T follicular helper cell (primary cell): Measurements from ENCODE around the gene CYB5R4.

Experiments used
- DNase-seq: peaks from one replicate; pipeline ENCODE4 v3.0.0-alpha.2; 2020; ENCODE audit warnings: low read depth

Gene CYB5R4

GRCh38 chr6:83984411-83984810 lies 124.9 kb downstream of the CYB5R4 start:
- DNase-seq: no peak

GRCh38 chr6:83985308-83985713 lies 125.8 kb downstream of the CYB5R4 start:
- DNase-seq: no peak

GRCh38 chr6:83985715-83986114 lies 126.2 kb downstream of the CYB5R4 start:
- DNase-seq: no peak

- DNase-seq: no peak
Measured at GRCh38 chr6:83998021-83998584, 138.6 kb downstream of the CYB5R4 start.

GRCh38 chr6:84001119-84001518 lies 141.6 kb downstream of the CYB5R4 start:
- no peak for DNase-seq

- DNase-seq: no peak
Measured at GRCh38 chr6:84002226-84002625, 142.7 kb downstream of the CYB5R4 start.

GRCh38 chr6:84003131-84003530 lies 143.6 kb downstream of the CYB5R4 start:
- no peak for DNase-seq

GRCh38 chr6:84003654-84004053 lies 144.2 kb downstream of the CYB5R4 start:
- no peak for DNase-seq

GRCh38 chr6:84007871-84008270 lies 148.4 kb downstream of the CYB5R4 start:
- no peak for DNase-seq

GRCh38 chr6:84013354-84013753 lies 153.9 kb downstream of the CYB5R4 start:
- no peak for DNase-seq

GRCh38 chr6:84013931-84014330 lies 154.4 kb downstream of the CYB5R4 start:
- DNase-seq: no peak

- DNase-seq: no peak
Measured at GRCh38 chr6:84016029-84016428, 156.5 kb downstream of the CYB5R4 start.
